Measurements from ENCODE around the gene AEBP1. TPM values are rescaled to one million over a fixed set of nuclear protein-coding genes. Genes with fewer than 3 reads are reported as not detected.

The AEBP1 gene
- total and polyA plus RNA-seq, 2 experiments from 2014 or later = 15.1 to 42.0 TPM

- Histone ChIP-seq H3K27ac (ENCODE audit: low read depth) (no peak overlapping the region), H3F3A (replicated peaks; ENCODE audit: low read depth) (no peaks in the 10 kb centered on the region), H3K4me3 (no peak overlapping the region), H3K9me2 (ENCODE audit: insufficient read depth) (no peaks in the 10 kb centered on the region), H4K20me1 (replicated peaks; ENCODE audit: insufficient read depth) (no peaks in the 10 kb centered on the region), H3K79me2 (replicated peaks; ENCODE audit: insufficient read depth) (no peaks in the 10 kb centered on the region), H3K36me3 (ENCODE audit: insufficient read depth) (no peaks in the 10 kb centered on the region), H2AFZ (no peak overlapping the region), H3K27me3 (ENCODE audit: insufficient read depth) (peaks cover 20% of the 10 kb centered on the region), H3K4me1 (ENCODE audit: insufficient read depth) (peaks cover 8% of the 10 kb centered on the region), H3K4me2 (no peak overlapping the region)
- DNase-seq (ENCODE audit: low spot score) (no peak), ATAC-seq (no peak)
- no peaks in the 10 kb centered on the region for H3K9me3 Mint-ChIP-seq
- TF ChIP-seq NANOG (IDR thresholded peaks at IDR 0.05; ENCODE audit: borderline replicate concordance) = no peak
- TF ChIP-seq ZNF331 (CRISPR knock-in tag; IDR thresholded peaks at IDR 0.05; ENCODE audit: low read depth) = no peak
- no peak for TF ChIP-seq CTCF (conservative IDR thresholded peaks at IDR 0.05; ENCODE audit: low read depth in 2 of 2)
- no peak for TF ChIP-seq EZH2phosphoT487 (IDR thresholded peaks at IDR 0.05; ENCODE audit: unreplicated experiment)
- TF ChIP-seq REST (IDR thresholded peaks at IDR 0.05; ENCODE audit: unreplicated experiment) = no peak
- TF ChIP-seq POLR2AphosphoS5 (IDR thresholded peaks at IDR 0.05; ENCODE audit: low read depth) = no peak
- no peak for TF ChIP-seq ZNF114 (CRISPR knock-in tag; IDR thresholded peaks at IDR 0.05)
- TF ChIP-seq CREB1 (CRISPR knock-in tag; IDR thresholded peaks at IDR 0.05; ENCODE audit: low read depth) = no peak
- no peak for TF ChIP-seq ETS1 (IDR thresholded peaks at IDR 0.05)
- TF ChIP-seq JUNB (IDR thresholded peaks at IDR 0.05; ENCODE audit: unreplicated experiment) = no peak
- TF ChIP-seq EZH2 (IDR thresholded peaks at IDR 0.05; ENCODE audit: low read depth, unreplicated experiment) = no peak
- TF ChIP-seq ZNF462 (CRISPR knock-in tag; IDR thresholded peaks at IDR 0.05) = no peak
- no peaks in the 10 kb centered on the region for H3K36me3 Mint-ChIP-seq (ENCODE audit: low read depth)
- no peak overlapping the region for H3K4me3 Mint-ChIP-seq
- peaks cover 21% of the 10 kb centered on the region for H3K4me1 Mint-ChIP-seq
- peaks cover 25% of the 10 kb centered on the region for H3K27me3 Mint-ChIP-seq (ENCODE audit: insufficient read depth, low read depth, poor library complexity)
- no peak overlapping the region for H3K27ac Mint-ChIP-seq
These were observed 45.7 kb downstream of the AEBP1 start for GRCh38 chr7:44149571-44150465.
